Glutamatergic neuron (in vitro differentiated cells): ENCODE measurements around the gene NATD1. TPM values are rescaled to one million over a fixed set of nuclear protein-coding genes. Genes with fewer than 3 reads are reported as not detected.

ENCODE experiments used
- DNase-seq: peaks from one replicate; pipeline ENCODE4 v3.0.0; 2022
- H3K27ac Mint-ChIP-seq: one replicate; pipeline ENCODE4 v1.8.0; 2020; ENCODE audit warnings: mild to moderate bottlenecking, mixed read lengths, inconsistent platforms; ENCODE audit not compliant: unreplicated experiment
- H3K27me3 Mint-ChIP-seq: one replicate; pipeline ENCODE4 v1.8.0; 2020; ENCODE audit warnings: mild to moderate bottlenecking, moderate library complexity, mixed read lengths, inconsistent platforms; ENCODE audit not compliant: unreplicated experiment
- H3K36me3 Mint-ChIP-seq: one replicate; pipeline ENCODE4 v1.8.0; 2020; ENCODE audit warnings: mild to moderate bottlenecking, mixed read lengths, inconsistent platforms; ENCODE audit not compliant: unreplicated experiment
- H3K4me1 Mint-ChIP-seq: one replicate; pipeline ENCODE4 v1.8.0; 2020; ENCODE audit warnings: mild to moderate bottlenecking, low read depth, mixed read lengths, inconsistent platforms; ENCODE audit not compliant: unreplicated experiment
- H3K4me3 Mint-ChIP-seq: one replicate; pipeline ENCODE4 v1.8.0; 2020; ENCODE audit warnings: mild to moderate bottlenecking, mixed read lengths, inconsistent platforms; ENCODE audit not compliant: unreplicated experiment
- H3K9me3 Mint-ChIP-seq: one replicate; pipeline ENCODE4 v1.8.0; 2020; ENCODE audit warnings: mild to moderate bottlenecking, moderate library complexity, mixed read lengths, inconsistent platforms; ENCODE audit not compliant: unreplicated experiment
- total RNA-seq: library from RNA; stranded (reverse); fragmentation: NEBNext Ultra II Directional; extraction: Animal tissue kit (Norgen Biotek cat#: 25700); gene quantifications from one replicate; pipeline ENCODE4 v1.2.1, GENCODE V29; 2021; ENCODE audit not compliant: unreplicated experiment
- TF ChIP-seq, protein P1 (sequence below): fragments of 200-600 bp; sonication (generic); IDR thresholded peaks from one replicate; pipeline ENCODE4 v1.5.0; 2021; ENCODE audit not compliant: partially characterized antibody, unreplicated experiment

NATD1 gene
- total RNA-seq, 1 donor from 2014 or later = 45.9 TPM

DNA sequence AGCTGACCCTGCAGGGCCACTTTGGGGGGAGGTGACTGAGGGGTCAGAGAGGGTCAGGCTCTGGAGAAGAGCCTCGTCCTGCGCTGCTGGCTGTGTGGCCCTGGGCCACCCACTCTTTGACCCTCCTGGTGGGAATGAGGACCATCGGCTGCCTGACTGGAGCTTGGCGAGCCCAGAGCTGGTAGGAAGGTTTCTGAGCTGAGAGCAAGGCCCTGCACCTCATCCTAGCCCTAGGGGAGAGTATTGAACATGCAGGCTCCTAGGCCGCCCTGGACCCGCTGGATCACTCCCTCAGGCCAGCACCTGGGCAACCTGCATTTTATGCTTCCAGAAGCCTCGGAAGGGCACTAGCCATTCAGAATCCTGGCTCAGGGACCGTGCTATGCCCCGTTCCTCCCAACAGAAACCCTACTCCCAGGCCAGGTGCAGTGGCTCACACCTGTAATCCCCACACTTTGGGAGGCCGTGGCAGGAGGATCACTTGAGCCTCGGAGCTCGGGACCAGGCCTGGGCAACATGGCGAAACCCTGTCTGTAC lies 45.8 kb upstream of the NATD1 start:
- Mint-ChIP-seq H3K4me3 (no peak overlapping the region), H3K27me3 (peaks cover 38% of the 10 kb centered on the region), H3K4me1 (peaks cover 26% of the 10 kb centered on the region), H3K27ac (no peak overlapping the region), H3K9me3 (peaks cover 52% of the 10 kb centered on the region), H3K36me3 (peaks cover 3% of the 10 kb centered on the region)
- TF ChIP-seq, protein P1, sequence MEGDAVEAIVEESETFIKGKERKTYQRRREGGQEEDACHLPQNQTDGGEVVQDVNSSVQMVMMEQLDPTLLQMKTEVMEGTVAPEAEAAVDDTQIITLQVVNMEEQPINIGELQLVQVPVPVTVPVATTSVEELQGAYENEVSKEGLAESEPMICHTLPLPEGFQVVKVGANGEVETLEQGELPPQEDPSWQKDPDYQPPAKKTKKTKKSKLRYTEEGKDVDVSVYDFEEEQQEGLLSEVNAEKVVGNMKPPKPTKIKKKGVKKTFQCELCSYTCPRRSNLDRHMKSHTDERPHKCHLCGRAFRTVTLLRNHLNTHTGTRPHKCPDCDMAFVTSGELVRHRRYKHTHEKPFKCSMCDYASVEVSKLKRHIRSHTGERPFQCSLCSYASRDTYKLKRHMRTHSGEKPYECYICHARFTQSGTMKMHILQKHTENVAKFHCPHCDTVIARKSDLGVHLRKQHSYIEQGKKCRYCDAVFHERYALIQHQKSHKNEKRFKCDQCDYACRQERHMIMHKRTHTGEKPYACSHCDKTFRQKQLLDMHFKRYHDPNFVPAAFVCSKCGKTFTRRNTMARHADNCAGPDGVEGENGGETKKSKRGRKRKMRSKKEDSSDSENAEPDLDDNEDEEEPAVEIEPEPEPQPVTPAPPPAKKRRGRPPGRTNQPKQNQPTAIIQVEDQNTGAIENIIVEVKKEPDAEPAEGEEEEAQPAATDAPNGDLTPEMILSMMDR = no peak
- DNase-seq = no peak

DNA sequence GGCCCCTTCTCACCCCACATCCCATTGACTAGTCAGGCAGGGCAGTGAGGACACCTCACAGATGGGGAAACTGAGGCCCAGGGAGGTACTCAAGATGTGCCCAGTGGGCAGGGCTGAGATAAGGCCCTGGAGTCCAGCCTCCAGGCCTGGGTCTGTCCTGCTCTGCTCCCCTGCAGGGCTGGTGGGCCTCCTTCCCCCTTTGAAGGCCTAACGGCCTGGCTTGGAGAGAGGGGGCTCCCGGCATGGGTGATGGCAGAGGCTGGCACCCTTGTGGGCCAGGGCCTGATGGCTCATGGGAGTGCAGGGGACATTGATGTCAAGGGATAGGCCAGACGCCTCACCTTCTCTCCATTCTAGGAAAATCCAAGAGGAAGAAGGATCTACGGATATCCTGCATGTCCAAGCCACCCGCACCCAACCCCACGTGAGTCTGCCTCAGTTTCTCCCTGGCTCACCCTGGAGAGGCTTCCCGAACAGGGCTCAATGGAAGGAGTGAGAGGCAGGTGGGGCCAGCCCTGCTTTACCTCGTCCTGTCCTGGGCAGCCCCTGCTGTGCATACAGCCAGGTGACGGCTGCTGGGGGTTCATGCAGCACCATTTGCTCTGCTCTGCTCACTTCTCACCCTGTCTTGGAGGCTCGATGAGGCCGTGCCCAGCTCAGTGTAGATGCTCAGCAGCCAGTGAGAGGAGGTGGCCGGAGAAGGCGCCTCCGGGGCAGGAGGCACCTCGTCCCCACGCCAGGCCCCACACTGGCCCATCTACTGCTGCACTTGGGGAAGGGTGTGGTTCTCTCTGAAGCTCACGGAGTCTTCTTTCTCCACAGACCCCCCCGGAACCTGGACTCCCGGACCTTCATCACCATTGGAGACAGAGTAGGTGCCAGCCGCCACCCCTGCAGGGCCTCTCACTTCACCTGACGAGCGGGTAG lies 45.1 kb upstream of the NATD1 start:
- no peak for DNase-seq
- Mint-ChIP-seq H3K9me3 (peaks cover 48% of the 10 kb centered on the region), H3K36me3 (peaks cover 3% of the 10 kb centered on the region), H3K4me3 (no peak overlapping the region), H3K27ac (no peak overlapping the region), H3K27me3 (peaks cover 38% of the 10 kb centered on the region), H3K4me1 (peaks cover 26% of the 10 kb centered on the region)
- TF ChIP-seq, protein P1 = no peak

DNA sequence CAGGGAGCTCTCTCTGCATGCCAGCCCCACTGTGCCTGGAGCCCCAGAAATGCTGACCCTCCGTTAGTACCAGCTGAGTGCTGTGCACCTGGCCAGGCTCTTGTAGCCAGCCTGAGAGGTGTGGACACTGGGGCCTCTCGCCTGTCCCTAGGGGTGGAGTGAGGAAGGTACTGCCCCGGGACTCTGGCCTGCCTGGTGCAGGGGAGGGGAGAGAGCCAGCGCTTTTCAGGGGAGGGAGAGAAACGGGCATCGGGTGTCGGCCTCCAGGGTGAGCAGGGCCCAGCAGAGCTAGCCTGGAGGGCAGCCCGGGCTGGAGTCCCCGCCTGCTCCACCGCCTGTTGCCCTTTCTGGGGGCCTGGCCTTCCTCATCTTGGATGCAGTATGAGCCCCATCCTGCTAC lies 44.4 kb upstream of the NATD1 start:
- DNase-seq = no peak
- H3K4me1 Mint-ChIP-seq = peaks cover 26% of the 10 kb centered on the region
- no peak overlapping the region for H3K4me3 Mint-ChIP-seq
- H3K9me3 Mint-ChIP-seq = peaks cover 47% of the 10 kb centered on the region
- TF ChIP-seq, protein P1 = no peak
- peaks cover 38% of the 10 kb centered on the region for H3K27me3 Mint-ChIP-seq
- peaks cover 3% of the 10 kb centered on the region for H3K36me3 Mint-ChIP-seq
- no peak overlapping the region for H3K27ac Mint-ChIP-seq

DNA sequence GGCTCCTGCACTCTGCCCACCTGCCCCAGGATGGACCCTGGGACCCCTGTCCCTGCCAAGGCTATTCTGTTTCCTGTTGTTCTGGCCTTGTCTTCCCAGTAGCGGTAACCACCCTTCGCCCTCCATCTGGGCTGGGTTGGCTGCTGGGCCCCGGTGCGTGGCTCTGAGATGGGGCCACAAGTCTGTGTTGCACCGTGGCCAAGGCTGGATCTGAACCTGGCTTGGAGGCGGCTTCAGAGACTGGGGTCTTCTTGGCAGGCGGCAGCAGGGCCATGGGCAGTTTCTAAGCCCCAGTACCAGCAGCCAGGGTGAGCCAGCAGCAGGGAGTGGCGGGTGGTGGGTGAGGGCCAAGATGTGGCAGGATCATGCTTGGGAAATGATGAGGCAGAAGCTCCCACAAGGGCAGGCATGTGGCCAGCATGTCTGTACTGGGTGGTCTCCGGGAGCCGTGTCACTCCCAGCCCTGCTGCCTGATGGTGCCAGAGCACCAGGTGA lies 43.9 kb upstream of the NATD1 start:
- no peak overlapping the region for H3K4me3 Mint-ChIP-seq
- peaks cover 26% of the 10 kb centered on the region for H3K4me1 Mint-ChIP-seq
- no peak for DNase-seq
- H3K36me3 Mint-ChIP-seq = peaks cover 7% of the 10 kb centered on the region
- peaks cover 42% of the 10 kb centered on the region for H3K27me3 Mint-ChIP-seq
- H3K9me3 Mint-ChIP-seq = peaks cover 47% of the 10 kb centered on the region
- TF ChIP-seq, protein P1 = no peak
- no peak overlapping the region for H3K27ac Mint-ChIP-seq
